Activated B cell treated with CpG ODN at 0.5 μM for 24 hours (primary cell): ENCODE data around the gene MSMP. TPM values are rescaled to one million over a fixed set of nuclear protein-coding genes. Genes with fewer than 3 reads are reported as not detected.

Source experiments
- ATAC-seq: fragments of 200-7000 bp; cut with Tn5 transposase; one replicate; pipeline ENCODE4 v1.10.0; 2021; ENCODE audit warnings: low read depth, mild to moderate bottlenecking, moderate library complexity
- CTCF ChIA-PET: fragments of 350-600 bp; sonication (Branson Sonifier 250); formaldehyde crosslinking; loops from one replicate; lab custom pipeline; 2021; ENCODE audit warnings: antibody characterized with exemption; lab: Charles Lee
- POLR2A ChIA-PET: fragments of 350-600 bp; sonication (Branson Sonifier 250); formaldehyde crosslinking; loops from one replicate; lab custom pipeline; 2021; ENCODE audit warnings: antibody characterized with exemption; lab: Charles Lee
- DNase-seq: peaks from one replicate; pipeline ENCODE4 v3.0.0; 2022
- H3K27ac Mint-ChIP-seq: one replicate; pipeline ENCODE4 v1.8.0; 2020; ENCODE audit warnings: mixed read lengths
- H3K27me3 Mint-ChIP-seq: one replicate; pipeline ENCODE4 v1.8.0; 2021; ENCODE audit warnings: mixed read lengths
- H3K36me3 Mint-ChIP-seq: one replicate; pipeline ENCODE4 v1.8.0; 2021; ENCODE audit warnings: low read depth, mixed read lengths
- H3K4me1 Mint-ChIP-seq: one replicate; pipeline ENCODE4 v1.8.0; 2021; ENCODE audit warnings: mixed read lengths
- H3K4me3 Mint-ChIP-seq: one replicate; pipeline ENCODE4 v1.8.0; 2020; ENCODE audit warnings: mild to moderate bottlenecking, mixed read lengths
- H3K9me3 Mint-ChIP-seq: one replicate; pipeline ENCODE4 v1.8.0; 2020; ENCODE audit warnings: mixed read lengths
- intact Hi-C: fragments of 100-400 bp; cut with micrococcal nuclease; formaldehyde crosslinking; loops from one replicate; pipeline ENCODE4 v1.15.1; 2024
- total RNA-seq: library from RNA; stranded (reverse); gene quantifications from 2 replicates; pipeline ENCODE4 v1.2.3, GENCODE V29; 2022
- TF ChIP-seq, protein P1 (sequence below): fragments of 200-600 bp; IDR thresholded peaks from one replicate; pipeline ENCODE4 v1.8.0; 2022; ENCODE audit warnings: antibody characterized with exemption, mild to moderate bottlenecking

Gene MSMP
- total RNA-seq, 1 donor from 2014 or later: 1.2 TPM

DNA sequence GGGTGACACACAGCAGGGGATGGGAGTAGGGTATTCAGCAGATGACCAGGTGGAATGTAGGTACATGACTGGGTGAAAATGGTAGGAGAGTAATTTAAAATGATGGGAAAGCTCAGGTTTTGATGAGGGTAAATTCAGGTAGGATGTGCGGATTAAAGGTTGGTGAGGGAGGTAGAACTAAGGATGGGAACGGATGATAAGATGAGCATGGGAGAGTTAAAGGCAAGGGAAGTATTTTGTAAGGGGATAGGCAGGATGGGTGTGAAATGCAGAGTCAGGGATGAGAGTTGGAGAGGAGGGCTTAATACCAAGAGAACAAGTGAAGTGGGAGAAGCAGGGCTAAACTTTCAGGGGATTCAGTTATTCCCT is 23.6 kb downstream of the MSMP start:
- no peak for ATAC-seq
- no peak overlapping the region for H3K27ac Mint-ChIP-seq

GRCh38 chr9:35729700-35730485 is 24.2 kb downstream of the MSMP start:
- Mint-ChIP-seq H3K27me3 (no peaks in the 10 kb centered on the region), H3K9me3 (no peaks in the 10 kb centered on the region), H3K36me3 (peaks cover 26% of the 10 kb centered on the region), H3K27ac (no peak overlapping the region), H3K4me3 (no peak overlapping the region), H3K4me1 (peaks cover 7% of the 10 kb centered on the region)
- ATAC-seq: no peak
- intact Hi-C loops: loop anchor here (5.0 to 10.0 kb wide), 2 partner anchors 743 to 1065 kb away; partner anchors contain the start of genes CCL27 and DNAJB5
- no peak for DNase-seq
- POLR2A ChIA-PET: interaction anchor here (0.9 to 4.1 kb wide), 8 partner anchors 11 to 112 kb away, joined by 3 to 67 read pairs (median 38); partner anchors contain the start of genes CCDC107, CD72, GBA2 and RGP1
- TF ChIP-seq, protein P1, sequence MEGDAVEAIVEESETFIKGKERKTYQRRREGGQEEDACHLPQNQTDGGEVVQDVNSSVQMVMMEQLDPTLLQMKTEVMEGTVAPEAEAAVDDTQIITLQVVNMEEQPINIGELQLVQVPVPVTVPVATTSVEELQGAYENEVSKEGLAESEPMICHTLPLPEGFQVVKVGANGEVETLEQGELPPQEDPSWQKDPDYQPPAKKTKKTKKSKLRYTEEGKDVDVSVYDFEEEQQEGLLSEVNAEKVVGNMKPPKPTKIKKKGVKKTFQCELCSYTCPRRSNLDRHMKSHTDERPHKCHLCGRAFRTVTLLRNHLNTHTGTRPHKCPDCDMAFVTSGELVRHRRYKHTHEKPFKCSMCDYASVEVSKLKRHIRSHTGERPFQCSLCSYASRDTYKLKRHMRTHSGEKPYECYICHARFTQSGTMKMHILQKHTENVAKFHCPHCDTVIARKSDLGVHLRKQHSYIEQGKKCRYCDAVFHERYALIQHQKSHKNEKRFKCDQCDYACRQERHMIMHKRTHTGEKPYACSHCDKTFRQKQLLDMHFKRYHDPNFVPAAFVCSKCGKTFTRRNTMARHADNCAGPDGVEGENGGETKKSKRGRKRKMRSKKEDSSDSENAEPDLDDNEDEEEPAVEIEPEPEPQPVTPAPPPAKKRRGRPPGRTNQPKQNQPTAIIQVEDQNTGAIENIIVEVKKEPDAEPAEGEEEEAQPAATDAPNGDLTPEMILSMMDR: no peak
- CTCF ChIA-PET: interaction anchor here (0.7 to 7.6 kb wide), 8 partner anchors 10 to 126 kb away, joined by 3 to 52 read pairs (median 10); partner anchors contain the start of genes CCDC107 and RMRP

More for the DNA sequence above, 23.6 kb downstream of the MSMP start:
- H3K27me3 Mint-ChIP-seq: no peaks in the 10 kb centered on the region
- POLR2A ChIA-PET: interaction anchor here (0.9 to 4.1 kb wide), 8 partner anchors 12 to 126 kb away, joined by 3 to 67 read pairs (median 38); partner anchors contain the start of genes CCDC107, CD72, GBA2 and RGP1
- intact Hi-C loops: loop anchor here (5.0 to 10.0 kb wide), 2 partner anchors 743 to 1066 kb away; partner anchors contain the start of genes CCL27 and DNAJB5
- H3K36me3 Mint-ChIP-seq: peaks cover 26% of the 10 kb centered on the region
- TF ChIP-seq, protein P1: no peak
- peaks cover 9% of the 10 kb centered on the region for H3K4me1 Mint-ChIP-seq
- no peak for DNase-seq
- no peak overlapping the region for H3K4me3 Mint-ChIP-seq
- H3K9me3 Mint-ChIP-seq: no peaks in the 10 kb centered on the region
- CTCF ChIA-PET: interaction anchor here (0.7 to 7.6 kb wide), 7 partner anchors 14 to 127 kb away, joined by 6 to 52 read pairs (median 11); partner anchors contain the start of genes CCDC107 and RMRP

DNA sequence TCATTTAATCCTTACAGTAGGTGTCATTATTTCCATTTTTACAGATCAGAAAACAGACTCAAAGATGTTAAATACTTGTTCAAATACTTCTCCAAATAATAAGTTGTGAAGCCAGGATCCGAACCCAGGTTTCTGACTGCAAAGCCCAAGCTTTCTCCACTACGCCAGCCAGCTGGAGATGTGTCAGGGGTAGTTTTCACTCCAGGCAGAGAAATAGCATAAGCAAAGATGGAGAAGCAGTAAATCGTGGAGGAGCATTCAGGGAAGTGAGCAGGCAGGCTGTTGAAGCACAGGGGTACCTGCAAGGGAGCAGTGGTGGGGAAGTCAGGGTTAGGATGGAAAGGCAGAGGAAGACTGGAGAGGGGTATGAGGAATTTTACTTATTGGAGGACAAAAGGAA is 25.0 kb downstream of the MSMP start:
- ATAC-seq: no peak
- CTCF ChIA-PET: interaction anchor here (0.8 to 7.6 kb wide), 7 partner anchors 10 to 125 kb away, joined by 3 to 52 read pairs (median 6); partner anchors contain the start of genes CCDC107 and RMRP
- no peak for DNase-seq
- TF ChIP-seq, protein P1: no peak
- Mint-ChIP-seq H3K4me1 (peaks cover 7% of the 10 kb centered on the region), H3K27me3 (no peaks in the 10 kb centered on the region), H3K27ac (no peak overlapping the region), H3K36me3 (peaks cover 32% of the 10 kb centered on the region), H3K9me3 (no peaks in the 10 kb centered on the region), H3K4me3 (no peak overlapping the region)
- intact Hi-C loops: no loop called here
- POLR2A ChIA-PET: interaction anchor here (0.7 to 2.8 kb wide), 6 partner anchors 10 to 125 kb away, joined by 3 to 22 read pairs (median 5); no protein-coding TSS in a partner anchor

DNA sequence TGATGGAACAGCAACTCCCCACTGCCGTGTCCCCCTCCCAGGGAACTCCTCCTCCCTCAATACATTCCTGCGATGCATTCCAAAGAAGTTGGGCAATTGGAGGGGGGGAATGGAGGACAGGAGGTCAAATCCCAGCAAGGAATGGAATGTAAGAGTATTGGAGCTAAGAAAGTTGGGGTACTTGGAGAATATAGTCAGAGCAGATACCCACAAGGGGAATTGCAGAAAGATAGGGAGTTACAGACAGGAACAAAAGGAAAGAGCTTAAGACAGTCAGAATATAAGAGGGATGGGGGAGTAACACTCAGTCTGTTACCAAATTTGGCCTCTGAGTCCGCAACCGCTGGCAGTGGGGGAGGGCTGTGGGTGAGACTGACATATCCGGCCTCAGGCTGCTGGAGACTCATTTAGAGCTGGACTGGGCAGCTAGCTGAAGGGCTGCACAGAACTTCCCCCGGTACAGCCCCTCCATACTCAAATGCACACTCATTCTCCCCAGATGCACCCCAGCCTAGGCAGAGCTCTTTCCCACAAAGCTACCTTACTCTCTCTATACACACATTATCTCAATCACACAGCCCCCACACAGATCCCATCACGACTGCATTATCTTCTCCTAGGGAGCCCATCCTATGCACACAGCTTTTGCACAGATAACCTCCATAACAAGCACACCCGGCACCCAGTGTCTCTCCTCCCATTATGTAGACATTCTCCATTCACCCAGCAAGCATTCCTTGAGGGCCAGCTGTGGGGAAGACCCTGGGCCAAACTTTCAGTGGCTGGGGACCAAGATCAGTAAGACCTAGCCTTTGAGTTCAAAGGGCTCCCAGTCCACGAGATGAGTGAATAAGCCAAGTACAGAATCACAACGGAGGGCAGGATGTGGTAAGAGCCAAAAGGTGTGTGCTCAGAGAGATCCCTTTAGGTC is 25.8 kb downstream of the MSMP start:
- DNase-seq: no peak
- intact Hi-C loops: loop anchor here (1.0 kb wide), 1 partner anchor 9 kb away; no protein-coding TSS in a partner anchor
- POLR2A ChIA-PET: interaction anchor here (0.5 to 2.8 kb wide), 14 partner anchors 9 to 760 kb away, joined by 3 to 22 read pairs (median 6); partner anchors contain the start of genes CCDC107, RMRP and TPM2
- Mint-ChIP-seq H3K36me3 (peaks cover 40% of the 10 kb centered on the region), H3K27ac (no peak overlapping the region), H3K4me3 (no peak overlapping the region), H3K27me3 (no peaks in the 10 kb centered on the region), H3K9me3 (no peaks in the 10 kb centered on the region), H3K4me1 (peaks cover 6% of the 10 kb centered on the region)
- no peak for ATAC-seq
- TF ChIP-seq, protein P1: no peak
- CTCF ChIA-PET: interaction anchor here (0.7 to 7.6 kb wide), 13 partner anchors 8 to 125 kb away, joined by 3 to 52 read pairs (median 4); partner anchors contain the start of genes CCDC107, GBA2, RGP1 and RMRP
